HG02943 (cell line): Measurements from ENCODE around the gene HSD17B4.
A peak's percentile ranks its signal among the peaks of the same experiment; 100 is the strongest.
"Not testable (repeated sequence)": the region's sequence is repeated elsewhere in the genome, so short reads cannot be mapped to it uniquely, and the experiment has no call there.

Experiments
- ATAC-seq: cut with Tn5 transposase; IDR thresholded peaks from one replicate; pipeline ENCODE4 v1.9.1; 2021; ENCODE audit warnings: mild to moderate bottlenecking, low read depth, moderate library complexity; ENCODE audit not compliant: unreplicated experiment

The HSD17B4 gene

DNA sequence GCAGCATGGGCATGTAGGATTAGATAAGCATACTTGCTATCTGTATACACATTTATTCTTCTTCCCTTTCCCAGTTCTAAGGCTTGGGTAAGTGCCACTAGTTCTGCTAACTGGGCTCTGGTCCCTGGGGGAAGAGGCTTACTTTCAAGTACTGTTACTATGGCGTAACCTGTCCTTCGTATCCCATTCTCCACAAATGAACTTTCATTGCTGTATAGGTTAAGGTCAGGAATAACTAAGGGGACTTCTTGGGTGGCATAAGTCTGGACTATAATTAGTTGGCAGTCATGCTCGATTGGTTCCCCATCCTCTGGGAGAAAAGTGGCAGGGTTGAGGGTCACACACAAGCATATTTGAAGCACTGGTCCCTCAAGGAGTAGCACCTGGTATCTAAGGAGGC lies 23.7 kb upstream of the HSD17B4 start:
- ATAC-seq = not testable (repeated sequence)

DNA sequence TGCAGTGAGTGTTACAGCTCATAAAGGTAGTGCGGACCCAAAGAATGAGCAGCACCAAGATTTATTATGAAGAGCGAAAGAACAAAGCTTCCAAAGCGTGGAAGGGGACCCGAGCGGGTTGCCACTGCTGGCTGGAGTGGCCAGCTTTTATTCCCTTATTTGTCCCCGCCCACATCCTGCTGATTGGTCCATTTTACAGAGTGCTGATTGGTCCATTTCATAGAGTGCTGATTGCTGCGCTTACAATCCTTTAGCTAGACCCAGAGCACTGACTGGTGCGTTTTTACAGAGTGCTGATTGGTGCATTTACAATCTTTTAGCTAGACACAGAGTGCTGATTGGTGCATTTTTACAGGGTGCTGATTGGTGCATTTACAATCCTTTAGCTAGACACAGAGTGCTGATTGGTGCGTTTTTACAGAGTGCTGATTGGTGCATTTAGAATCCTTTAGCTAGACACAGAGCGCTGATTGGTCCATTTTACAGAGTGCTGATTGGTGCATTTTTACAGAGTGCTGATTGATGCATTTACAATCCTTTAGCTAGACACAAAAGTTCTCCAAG lies 19.5 kb upstream of the HSD17B4 start:
- not testable (repeated sequence) for ATAC-seq

DNA sequence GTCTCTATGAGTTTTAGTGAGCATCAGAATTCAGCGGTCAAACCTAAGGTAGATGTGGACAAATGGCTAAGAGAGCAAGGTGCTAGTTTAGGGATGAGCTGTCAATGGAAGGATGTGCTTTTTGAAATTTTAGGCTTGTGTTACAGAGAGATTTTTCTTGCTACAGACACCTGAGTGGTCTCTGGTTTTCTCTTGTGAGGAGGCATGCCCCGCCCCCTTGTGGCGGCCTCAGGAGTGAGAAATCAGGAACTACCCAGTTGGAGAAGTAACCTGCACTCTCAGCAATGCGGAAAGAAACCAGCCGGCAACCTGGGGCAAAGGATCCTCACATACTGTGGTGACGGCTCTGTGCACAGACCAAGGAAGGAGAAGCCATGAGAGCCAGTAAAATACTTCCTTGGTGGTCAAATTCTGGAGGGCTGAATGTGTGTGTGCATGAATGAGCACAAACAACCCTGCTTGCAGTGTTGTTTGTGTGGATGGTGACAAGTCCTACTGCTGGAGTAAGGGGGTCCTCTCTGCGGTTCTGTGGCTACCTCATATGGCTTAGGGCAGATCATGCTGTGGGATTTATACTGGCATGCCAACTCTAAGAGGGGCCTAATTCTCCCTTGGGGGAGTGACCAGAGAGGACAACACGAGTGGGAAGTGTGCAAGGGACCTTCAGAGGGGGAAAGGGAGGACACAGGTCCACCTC lies 16.7 kb upstream of the HSD17B4 start:
- peak; percentile 97 for ATAC-seq

DNA sequence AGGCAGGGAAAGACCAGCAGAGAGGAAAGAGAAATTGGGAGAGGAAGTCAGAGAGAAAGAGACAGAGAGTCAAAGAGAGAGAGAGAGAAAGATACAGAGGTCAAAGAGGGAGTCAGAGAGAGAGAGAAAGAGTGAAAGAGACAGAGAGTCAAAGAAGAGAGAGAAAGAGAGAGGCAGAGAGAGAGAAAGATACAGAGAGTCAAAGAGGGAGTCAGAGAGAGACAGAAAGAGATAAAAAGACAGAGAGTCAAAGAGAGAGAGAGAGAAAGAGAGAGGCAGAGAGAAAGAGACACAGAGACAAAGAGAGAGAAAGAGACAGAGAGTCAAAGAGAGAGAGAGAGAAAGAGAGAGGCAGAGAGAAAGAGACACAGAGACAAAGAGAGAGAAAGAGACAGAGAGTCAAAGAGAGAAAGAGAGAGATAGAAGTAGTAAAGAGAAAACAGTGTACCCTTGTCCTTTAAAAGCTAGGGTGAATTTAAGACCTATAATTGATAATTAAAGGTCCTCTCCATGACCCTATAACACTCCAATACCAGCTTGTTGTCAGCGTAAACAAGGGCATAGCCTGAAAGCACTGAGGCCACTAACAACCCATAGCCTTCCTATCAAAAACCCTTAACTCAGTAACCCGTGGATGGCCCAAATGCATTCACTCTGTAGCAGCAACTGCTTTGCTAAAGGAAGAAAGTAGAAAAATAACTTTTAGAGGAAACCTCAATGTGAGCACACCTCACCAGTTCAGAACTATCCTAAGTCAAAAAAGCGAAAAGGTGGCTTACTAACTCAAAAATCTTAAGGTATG lies 14.3 kb upstream of the HSD17B4 start:
- not testable (repeated sequence) for ATAC-seq

DNA sequence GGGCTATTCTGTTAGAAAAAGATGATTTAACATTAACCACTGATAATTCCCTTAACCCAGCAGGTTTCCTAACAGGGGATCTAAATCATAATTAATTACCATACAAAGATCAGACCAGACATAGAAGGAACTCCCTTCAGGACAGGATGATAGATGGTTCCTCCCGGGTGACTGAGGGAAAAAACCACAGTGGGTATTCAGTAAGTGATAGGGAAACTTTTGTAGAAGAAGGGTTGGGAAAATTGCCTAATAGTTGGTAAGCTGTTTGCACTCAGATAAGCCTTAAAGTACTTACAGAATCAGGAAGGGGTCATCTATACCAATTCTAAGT lies 13.7 kb upstream of the HSD17B4 start:
- ATAC-seq = not testable (repeated sequence)

DNA sequence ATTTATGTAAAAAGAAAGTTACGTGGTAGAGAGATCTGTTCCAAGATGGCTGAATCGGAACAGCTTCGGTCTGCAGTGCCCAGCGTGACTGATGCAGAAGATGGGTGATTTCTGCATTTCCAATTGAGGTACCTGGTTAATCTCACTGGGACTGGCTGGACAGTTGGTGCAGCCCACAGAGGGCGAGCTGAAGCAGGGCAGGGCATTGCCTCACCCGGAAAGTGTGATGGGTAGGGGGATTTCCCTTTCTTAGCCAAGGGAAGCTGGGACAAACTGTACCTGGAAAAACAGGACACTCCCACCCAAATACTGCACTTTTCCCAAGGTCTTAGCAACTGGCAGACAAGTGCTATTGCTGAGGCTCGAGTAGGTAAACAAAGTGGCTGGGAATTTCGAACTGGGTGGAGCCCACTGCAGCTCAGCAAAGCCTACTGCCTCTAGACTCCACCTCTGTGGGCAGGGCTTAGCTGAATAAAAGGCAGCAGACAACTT lies 13.1 kb upstream of the HSD17B4 start:
- ATAC-seq = no peak

DNA sequence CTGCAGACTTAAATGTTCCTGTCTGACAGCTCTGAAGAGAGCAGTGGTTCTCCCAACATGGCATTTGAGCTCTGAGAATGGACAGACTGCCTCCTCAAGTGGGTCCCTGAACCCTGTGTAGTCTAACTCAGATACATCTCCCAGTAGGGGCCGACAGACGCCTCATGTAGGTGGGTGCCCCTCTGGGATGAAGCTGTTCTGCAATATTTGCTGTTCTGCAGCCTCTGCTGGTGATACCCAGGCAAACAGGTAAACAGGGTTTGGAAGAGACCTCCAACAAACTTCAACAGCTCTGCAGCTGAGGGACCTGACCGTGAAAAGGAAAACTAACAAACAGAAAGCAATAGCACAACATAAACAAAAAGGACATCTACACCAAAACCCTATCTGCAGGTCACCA lies 12.7 kb upstream of the HSD17B4 start:
- not testable (repeated sequence) for ATAC-seq

DNA sequence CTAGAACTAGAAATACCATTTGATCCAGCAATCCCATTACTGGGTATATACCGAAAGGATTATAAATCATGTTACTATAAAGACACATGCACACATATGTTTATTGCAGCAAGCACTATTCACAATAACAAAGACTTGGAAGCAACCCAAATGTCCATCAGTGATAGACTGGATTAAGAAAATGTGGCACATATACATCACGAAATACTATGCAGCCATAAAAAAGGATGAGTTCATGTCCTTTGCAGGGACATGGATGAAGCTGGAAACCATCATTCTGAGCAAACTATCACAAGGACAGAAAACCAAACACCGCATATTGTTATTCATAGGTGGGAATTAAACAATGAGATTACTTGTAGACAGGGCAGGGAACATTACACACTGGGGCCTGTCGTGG lies 7.7 kb upstream of the HSD17B4 start:
- ATAC-seq = not testable (repeated sequence)

DNA sequence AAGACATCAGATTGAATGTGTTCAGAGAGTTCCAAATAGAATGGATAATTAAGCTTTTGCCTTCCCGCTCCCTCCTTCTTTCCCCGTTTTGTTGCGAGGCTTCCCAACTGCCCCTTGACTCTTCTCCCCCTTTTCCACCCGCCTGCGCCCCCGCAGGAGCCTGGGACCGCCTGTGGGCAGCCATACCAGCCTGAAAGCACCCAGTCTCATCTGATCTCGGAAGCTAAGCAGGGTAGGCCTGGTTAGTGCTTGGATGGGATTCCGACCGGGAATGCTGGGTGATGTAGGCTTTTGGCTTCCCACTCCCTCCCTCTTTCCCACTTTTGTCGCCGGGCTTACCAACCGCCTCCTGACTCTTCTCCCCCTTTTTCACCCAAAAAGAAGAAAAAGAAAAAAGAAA lies 6.8 kb upstream of the HSD17B4 start:
- ATAC-seq = no peak

DNA sequence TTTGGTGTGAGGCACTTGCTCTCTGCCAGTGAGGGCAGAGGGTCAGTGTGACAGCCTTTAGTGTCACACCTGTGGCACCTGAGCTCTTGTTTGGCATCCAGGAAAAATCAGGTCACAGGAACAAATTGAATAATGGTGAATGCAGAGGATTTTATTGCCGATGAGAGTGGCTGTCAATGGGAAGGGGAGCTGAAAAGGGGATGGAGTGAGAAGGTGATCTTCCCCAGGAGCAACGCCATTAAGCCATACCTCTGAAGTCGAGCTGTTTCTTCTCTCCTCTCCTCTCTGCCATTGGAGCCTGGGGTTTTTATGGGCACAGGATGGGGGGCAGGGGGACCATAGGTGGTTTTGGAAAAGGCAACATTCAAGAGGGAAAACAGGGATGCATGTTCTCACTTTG lies 2.4 kb upstream of the HSD17B4 start:
- ATAC-seq = no peak

DNA sequence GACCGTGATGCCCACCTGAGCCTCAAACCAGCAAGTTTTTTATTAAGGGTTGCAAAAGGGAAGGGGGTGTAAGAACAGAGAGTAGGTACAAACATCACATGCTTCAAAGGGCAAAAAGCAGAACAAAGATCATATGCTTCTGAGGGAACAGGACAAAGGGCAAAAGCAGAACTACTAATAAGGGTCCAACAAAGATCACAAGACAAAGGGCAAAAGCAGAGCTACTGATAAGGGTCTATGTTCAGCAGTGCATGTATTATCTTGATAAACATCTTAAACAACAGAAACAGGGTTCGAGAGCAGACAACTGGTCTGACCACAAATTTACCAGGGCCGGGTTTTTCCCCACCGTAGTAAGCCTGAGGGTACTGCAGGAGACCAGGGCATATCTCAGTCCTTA lies 1.7 kb upstream of the HSD17B4 start:
- not testable (repeated sequence) for ATAC-seq

DNA sequence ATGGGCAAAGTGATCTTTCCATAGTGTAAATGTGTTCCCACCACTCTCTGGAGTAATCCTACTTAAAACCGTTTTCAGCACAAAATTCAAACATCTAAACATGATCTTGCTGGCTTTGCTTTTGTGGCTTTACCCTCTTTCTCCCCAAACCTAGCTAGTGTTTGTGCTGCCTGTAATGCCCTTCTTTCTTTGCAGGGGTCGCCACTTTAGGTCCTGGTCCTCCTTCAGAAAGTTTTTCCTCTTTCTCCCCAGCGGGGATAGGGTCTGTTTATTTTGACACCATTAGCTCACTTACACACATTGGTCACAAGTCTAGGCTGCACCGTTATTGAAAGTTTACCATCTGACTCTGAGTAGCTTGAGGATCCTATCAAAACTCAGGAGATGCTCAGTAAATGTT lies 736 bp upstream of the HSD17B4 start:
- no peak for ATAC-seq

DNA sequence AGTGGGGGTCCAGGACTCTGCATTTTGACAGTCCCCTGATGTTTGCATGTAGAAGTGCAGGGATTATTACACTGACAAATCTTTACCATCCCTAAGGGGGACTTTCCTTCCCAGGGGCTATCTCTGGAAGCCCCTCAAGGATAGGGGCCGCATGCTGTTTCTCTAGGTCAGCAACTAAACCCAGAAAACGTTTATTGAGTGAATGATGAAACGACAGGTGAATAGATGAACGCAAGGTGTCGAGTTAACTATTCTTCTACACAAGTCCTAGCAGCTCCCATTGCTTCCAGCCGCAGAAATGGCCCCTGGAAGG lies 281 bp upstream of the HSD17B4 start:
- no peak for ATAC-seq

DNA sequence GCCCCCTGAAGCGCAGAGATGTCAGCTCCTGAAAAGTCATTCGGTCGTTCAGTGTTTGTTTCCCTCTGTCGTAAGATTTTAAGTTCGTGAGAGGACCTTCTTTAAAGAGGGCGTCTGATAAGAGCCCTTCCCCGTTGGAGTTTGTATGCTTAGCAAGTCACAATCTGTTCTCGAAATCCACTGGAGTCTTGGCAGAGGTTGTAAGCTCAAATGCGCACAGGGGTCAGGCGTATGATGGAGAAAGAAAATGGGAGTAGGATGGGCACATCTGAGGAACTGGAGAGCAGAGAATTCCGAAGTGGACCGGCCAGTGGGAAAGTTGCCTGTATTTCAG lies 710 bp downstream of the HSD17B4 start:
- peak; percentile 16 for ATAC-seq

DNA sequence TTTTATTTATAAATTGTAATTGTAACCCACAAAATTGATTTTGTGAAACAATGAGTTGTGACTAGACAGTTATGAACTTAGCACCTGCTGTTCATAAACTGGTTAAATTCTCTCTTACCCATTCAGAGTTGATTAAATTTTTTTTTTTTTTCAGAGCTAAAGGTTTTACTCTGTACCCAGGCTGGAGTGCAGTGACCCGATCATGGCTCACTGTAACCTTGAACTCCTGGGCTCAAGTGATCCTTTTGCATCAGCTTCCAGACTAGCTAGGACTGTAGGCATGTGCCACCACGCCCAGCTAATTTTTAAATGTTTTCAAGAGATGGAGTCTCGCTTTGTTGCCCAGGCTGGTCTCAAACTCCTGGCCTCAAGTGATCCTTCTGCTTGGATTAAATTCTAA lies 1.9 kb downstream of the HSD17B4 start:
- ATAC-seq = no peak

DNA sequence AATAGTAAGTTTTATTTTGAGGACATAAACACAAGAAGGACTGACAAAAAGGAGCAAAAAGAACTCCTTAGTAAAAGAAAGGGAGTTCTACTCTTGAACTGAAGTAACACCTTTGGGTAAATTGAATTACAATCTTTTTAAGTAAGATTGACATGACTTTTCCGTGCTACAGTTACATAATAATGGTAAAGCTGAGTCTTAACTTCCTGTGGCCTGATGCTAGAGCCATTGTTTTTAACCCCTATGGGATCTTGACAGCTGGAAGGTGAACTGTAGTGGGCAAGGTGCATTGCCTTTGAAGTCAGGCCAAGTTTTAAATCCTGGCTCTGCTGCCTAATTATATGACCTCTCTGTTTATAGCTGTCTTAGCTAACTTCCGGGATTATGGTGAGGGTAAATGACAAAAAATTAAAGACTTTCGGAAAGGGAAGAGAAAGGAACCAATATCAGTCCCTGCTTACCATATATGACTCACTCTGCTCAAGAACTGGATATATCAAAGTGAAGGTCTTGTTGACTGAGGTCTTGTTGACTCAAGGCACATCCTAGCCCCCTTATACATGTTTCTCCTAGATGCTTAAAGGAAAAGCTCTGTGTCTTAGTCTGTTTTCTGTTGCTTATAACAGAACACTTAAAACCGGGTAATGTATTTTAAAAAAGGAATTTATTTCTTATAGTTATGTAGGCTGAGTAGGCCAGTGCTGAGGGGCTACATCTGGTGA lies 6.8 kb downstream of the HSD17B4 start:
- ATAC-seq = no peak

DNA sequence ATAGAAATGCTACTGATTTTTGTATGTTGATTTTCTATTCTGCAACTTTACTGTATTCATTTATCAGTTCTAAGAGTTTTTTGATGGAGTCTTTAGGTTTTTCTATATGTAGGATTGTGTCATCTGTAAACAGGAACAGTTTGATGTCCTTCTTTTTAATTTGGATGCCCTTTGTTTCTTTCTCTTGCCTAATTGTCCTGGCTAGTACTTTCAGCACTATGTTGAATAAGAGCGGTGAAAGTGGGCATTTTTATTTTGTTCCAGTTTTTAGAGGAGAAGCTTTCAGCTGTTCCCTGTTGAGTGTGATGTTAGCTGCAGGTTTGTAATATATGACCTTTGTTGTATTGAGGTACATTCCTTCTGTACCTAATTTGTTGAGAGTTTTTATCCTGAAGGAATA lies 13.3 kb downstream of the HSD17B4 start:
- ATAC-seq = no peak

DNA sequence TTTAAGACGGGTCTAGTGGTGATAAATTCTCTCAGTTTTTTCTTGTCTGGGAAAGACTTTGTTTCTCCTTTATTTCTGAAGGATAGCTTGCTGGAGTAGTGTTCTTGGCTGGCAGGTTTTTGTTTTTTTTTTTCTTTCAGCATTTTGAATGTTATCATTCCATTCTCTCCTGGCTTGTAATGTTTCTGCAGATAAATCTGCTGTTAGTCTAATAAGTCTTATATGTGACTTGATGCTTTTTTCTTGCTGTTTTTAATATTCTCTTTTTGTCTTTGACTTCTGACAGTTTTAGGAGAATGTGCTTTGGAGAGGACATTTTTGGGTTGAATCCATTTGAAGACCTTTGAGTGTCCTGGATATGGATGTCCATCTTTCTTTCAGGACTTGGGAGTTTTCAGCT lies 16.0 kb downstream of the HSD17B4 start:
- ATAC-seq = no peak

DNA sequence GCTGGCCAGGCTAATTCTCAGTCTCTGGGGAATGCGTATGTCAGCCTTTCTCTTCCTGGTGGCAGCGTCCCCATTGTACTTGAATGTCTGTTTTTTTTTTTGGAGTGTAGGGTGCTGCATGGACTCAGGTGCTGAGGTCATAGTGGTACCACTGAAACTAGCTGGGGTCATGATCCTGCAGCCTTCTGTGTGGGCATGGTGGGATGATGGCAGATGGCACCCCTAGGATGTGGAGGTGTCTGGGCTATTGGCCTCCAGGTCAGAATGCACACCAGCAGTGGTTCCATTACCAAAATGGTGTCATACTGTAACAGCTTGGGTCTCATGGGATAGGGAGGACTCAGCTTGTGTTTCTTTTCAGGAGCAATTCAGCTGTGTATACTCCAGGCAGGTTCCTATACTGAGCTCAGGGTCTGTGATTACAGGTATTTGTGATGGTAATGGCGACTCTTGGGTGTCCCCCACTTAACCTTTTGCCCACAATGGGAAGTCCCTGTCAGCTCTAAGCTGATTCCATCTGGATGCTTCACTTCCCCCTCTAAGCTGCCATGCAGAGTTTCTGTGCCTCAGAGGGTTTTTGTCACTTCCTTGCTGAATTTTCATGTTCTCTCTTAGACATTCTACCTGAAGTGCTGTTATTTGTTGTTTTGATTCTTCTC lies 17.9 kb downstream of the HSD17B4 start:
- ATAC-seq = no peak

DNA sequence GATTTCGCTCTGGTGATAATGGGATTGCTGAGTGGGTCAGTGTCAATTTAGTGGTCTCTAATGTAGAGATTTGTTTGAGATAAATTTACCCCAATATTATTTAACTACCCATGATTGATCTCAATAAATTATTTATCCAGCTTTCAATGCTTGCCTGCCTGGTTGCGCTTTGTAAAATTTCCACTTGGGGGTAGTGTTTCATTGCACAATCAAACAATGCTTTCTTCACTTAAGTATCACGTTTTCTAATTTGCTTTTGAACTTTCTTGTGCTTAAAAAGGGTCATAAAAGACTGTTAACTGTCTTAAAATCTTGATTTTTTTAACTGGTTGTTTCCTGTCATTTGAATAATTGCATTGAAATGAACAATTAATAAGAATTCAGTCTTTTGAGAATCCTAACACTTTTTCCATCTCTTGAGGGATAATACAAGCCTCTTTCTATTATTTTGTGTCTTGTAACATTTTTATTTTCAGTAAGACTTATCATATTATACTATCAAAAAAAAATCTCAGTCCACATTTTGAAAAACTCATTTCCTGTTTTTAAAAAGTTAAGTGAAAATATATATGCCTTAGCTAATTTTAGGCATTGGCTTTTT lies 18.7 kb downstream of the HSD17B4 start:
- no peak for ATAC-seq
